Dendritic cell treated with granulocyte-macrophage colony-stimulating factor and Interleukin-4, amounts not matched to agents 40 ng/mL and 50 ng/mL, for 4 days (primary cell): ENCODE results near the gene PDE11A.
"Not testable (repeated sequence)": the region's sequence is repeated elsewhere in the genome, so short reads cannot be mapped to it uniquely, and the experiment has no call there.

Source experiments
- H3K27ac Mint-ChIP-seq: one replicate; pipeline ENCODE4 v1.8.0; 2022; ENCODE audit warnings: mild to moderate bottlenecking, mixed read lengths
- H3K27me3 Mint-ChIP-seq: one replicate; pipeline ENCODE4 v1.8.0; 2022; ENCODE audit warnings: mild to moderate bottlenecking, mixed read lengths
- H3K36me3 Mint-ChIP-seq: one replicate; pipeline ENCODE4 v1.8.0; 2022; ENCODE audit warnings: low read depth, mixed read lengths
- H3K4me1 Mint-ChIP-seq: one replicate; pipeline ENCODE4 v1.8.0; 2022; ENCODE audit warnings: low read depth, mixed read lengths
- H3K4me3 Mint-ChIP-seq: one replicate; pipeline ENCODE4 v1.8.0; 2022; ENCODE audit warnings: mild to moderate bottlenecking, moderate library complexity, mixed read lengths
- H3K9me3 Mint-ChIP-seq: one replicate; pipeline ENCODE4 v1.8.0; 2022; ENCODE audit warnings: mixed read lengths
- intact Hi-C: fragments of 100-400 bp; cut with micrococcal nuclease; formaldehyde crosslinking; loops from one replicate; pipeline ENCODE4 v1.15.0; 2022

Gene PDE11A

GRCh38 chr2:178066890-178067669 lies 5.5 kb downstream of the PDE11A start:
- H3K4me3 Mint-ChIP-seq, result no peak overlapping the region
- no peaks in the 10 kb centered on the region for H3K9me3 Mint-ChIP-seq
- no peaks in the 10 kb centered on the region for H3K36me3 Mint-ChIP-seq
- no peak overlapping the region for H3K27ac Mint-ChIP-seq
- H3K27me3 Mint-ChIP-seq, result peaks cover 14% of the 10 kb centered on the region
- peaks cover under 1% of the 10 kb centered on the region for H3K4me1 Mint-ChIP-seq
- intact Hi-C loops, result no loop called here

GRCh38 chr2:178066324-178066723 lies 6.3 kb downstream of the PDE11A start:
- H3K9me3 Mint-ChIP-seq, result no peaks in the 10 kb centered on the region
- peaks cover 7% of the 10 kb centered on the region for H3K27me3 Mint-ChIP-seq
- no peaks in the 10 kb centered on the region for H3K36me3 Mint-ChIP-seq
- intact Hi-C loops, result no loop called here
- H3K4me3 Mint-ChIP-seq, result no peak overlapping the region
- H3K4me1 Mint-ChIP-seq, result no peaks in the 10 kb centered on the region
- H3K27ac Mint-ChIP-seq, result no peak overlapping the region

GRCh38 chr2:178059681-178060080 lies 12.9 kb downstream of the PDE11A start:
- Mint-ChIP-seq H3K36me3 (no peaks in the 10 kb centered on the region), H3K4me1 (no peaks in the 10 kb centered on the region), H3K27me3 (no peaks in the 10 kb centered on the region), H3K4me3 (no peak overlapping the region), H3K9me3 (no peaks in the 10 kb centered on the region), H3K27ac (no peak overlapping the region)
- intact Hi-C loops, result no loop called here

- intact Hi-C loops, result no loop called here
- H3K36me3 Mint-ChIP-seq, result no peaks in the 10 kb centered on the region
- H3K27me3 Mint-ChIP-seq, result no peaks in the 10 kb centered on the region
- H3K4me3 Mint-ChIP-seq, result no peak overlapping the region
- no peaks in the 10 kb centered on the region for H3K4me1 Mint-ChIP-seq
- no peaks in the 10 kb centered on the region for H3K9me3 Mint-ChIP-seq
- no peak overlapping the region for H3K27ac Mint-ChIP-seq
These were observed 13.5 kb downstream of the PDE11A start for GRCh38 chr2:178059111-178059510.

- Mint-ChIP-seq H3K27ac (no peak overlapping the region), H3K36me3 (no peaks in the 10 kb centered on the region), H3K9me3 (no peaks in the 10 kb centered on the region), H3K4me1 (no peaks in the 10 kb centered on the region), H3K4me3 (no peak overlapping the region), H3K27me3 (no peaks in the 10 kb centered on the region)
- intact Hi-C loops, result no loop called here
These were observed 15.3 kb downstream of the PDE11A start for GRCh38 chr2:178057179-178057680.

GRCh38 chr2:178056345-178056744 lies 16.2 kb downstream of the PDE11A start:
- Mint-ChIP-seq H3K4me1 (no peaks in the 10 kb centered on the region), H3K9me3 (no peaks in the 10 kb centered on the region), H3K4me3 (no peak overlapping the region), H3K27me3 (no peaks in the 10 kb centered on the region), H3K27ac (no peak overlapping the region), H3K36me3 (no peaks in the 10 kb centered on the region)
- intact Hi-C loops, result no loop called here

- H3K27ac Mint-ChIP-seq, H3K27me3 Mint-ChIP-seq, H3K36me3 Mint-ChIP-seq, intact Hi-C loops, H3K4me3 Mint-ChIP-seq, H3K4me1 Mint-ChIP-seq: not testable (repeated sequence)
- peaks cover 21% of the 10 kb centered on the region for H3K9me3 Mint-ChIP-seq
These were observed 21.3 kb downstream of the PDE11A start for GRCh38 chr2:178051257-178051656.

GRCh38 chr2:178047391-178047790 lies 25.2 kb downstream of the PDE11A start:
- H3K4me3 Mint-ChIP-seq, result no peak overlapping the region

GRCh38 chr2:178044836-178045235 lies 27.7 kb downstream of the PDE11A start:
- Mint-ChIP-seq H3K27me3 (no peaks in the 10 kb centered on the region), H3K27ac (no peak overlapping the region), H3K4me1 (no peaks in the 10 kb centered on the region), H3K36me3 (no peaks in the 10 kb centered on the region), H3K9me3 (peaks cover 9% of the 10 kb centered on the region), H3K4me3 (no peak overlapping the region)
- intact Hi-C loops, result no loop called here

More at GRCh38 chr2:178047391-178047790, 25.2 kb downstream of the PDE11A start:
- no peaks in the 10 kb centered on the region for H3K4me1 Mint-ChIP-seq
- no peaks in the 10 kb centered on the region for H3K36me3 Mint-ChIP-seq
- H3K27me3 Mint-ChIP-seq, result no peaks in the 10 kb centered on the region
- H3K9me3 Mint-ChIP-seq, result peaks cover 21% of the 10 kb centered on the region
- intact Hi-C loops, result no loop called here
- H3K27ac Mint-ChIP-seq, result no peak overlapping the region

GRCh38 chr2:178043266-178043665 lies 29.3 kb downstream of the PDE11A start:
- Mint-ChIP-seq H3K4me1 (no peaks in the 10 kb centered on the region), H3K27ac (no peak overlapping the region), H3K4me3 (no peak overlapping the region), H3K9me3 (peaks cover 7% of the 10 kb centered on the region), H3K27me3 (no peaks in the 10 kb centered on the region), H3K36me3 (no peaks in the 10 kb centered on the region)
- intact Hi-C loops, result no loop called here

- intact Hi-C loops, H3K36me3 Mint-ChIP-seq, H3K4me3 Mint-ChIP-seq, H3K27me3 Mint-ChIP-seq, H3K4me1 Mint-ChIP-seq, H3K27ac Mint-ChIP-seq: not testable (repeated sequence)
- H3K9me3 Mint-ChIP-seq, result peaks cover 18% of the 10 kb centered on the region
These were observed 39.0 kb downstream of the PDE11A start for GRCh38 chr2:178033583-178033982.

GRCh38 chr2:178029342-178029741 lies 43.2 kb downstream of the PDE11A start:
- Mint-ChIP-seq H3K36me3 (no peaks in the 10 kb centered on the region), H3K4me3 (no peak overlapping the region), H3K27ac (no peak overlapping the region), H3K9me3 (peaks cover 18% of the 10 kb centered on the region), H3K4me1 (no peaks in the 10 kb centered on the region), H3K27me3 (no peaks in the 10 kb centered on the region)
- intact Hi-C loops, result no loop called here

GRCh38 chr2:178025551-178026185 lies 46.9 kb downstream of the PDE11A start:
- no peaks in the 10 kb centered on the region for H3K9me3 Mint-ChIP-seq
- no peak overlapping the region for H3K4me3 Mint-ChIP-seq
- intact Hi-C loops, result no loop called here
- H3K27me3 Mint-ChIP-seq, result no peaks in the 10 kb centered on the region
- no peaks in the 10 kb centered on the region for H3K4me1 Mint-ChIP-seq
- H3K27ac Mint-ChIP-seq, result no peak overlapping the region
- no peaks in the 10 kb centered on the region for H3K36me3 Mint-ChIP-seq

- Mint-ChIP-seq H3K9me3 (no peaks in the 10 kb centered on the region), H3K4me3 (no peak overlapping the region), H3K27me3 (no peaks in the 10 kb centered on the region), H3K27ac (no peak overlapping the region), H3K4me1 (no peaks in the 10 kb centered on the region), H3K36me3 (no peaks in the 10 kb centered on the region)
- intact Hi-C loops, result no loop called here
These were observed 54.4 kb downstream of the PDE11A start for GRCh38 chr2:178018141-178018540.
